ENCODE measurements around the gene BAIAP2. TPM values are rescaled to one million over a fixed set of nuclear protein-coding genes. Genes with fewer than 3 reads are reported as not detected.

The BAIAP2 gene
- total RNA-seq, 1 donor from 2014 or later = 4.3 TPM

- H3K27me3 Mint-ChIP-seq (ENCODE audit: insufficient read depth) = no peaks in the 10 kb centered on the region
- no peaks in the 10 kb centered on the region for H3K4me1 Mint-ChIP-seq (ENCODE audit: low read depth)
- no peak overlapping the region for H3K4me3 Mint-ChIP-seq
- intact Hi-C loops (cut with micrococcal nuclease) = no loop called here
- H3K9me3 Mint-ChIP-seq = no peaks in the 10 kb centered on the region
- no peak overlapping the region for H3K27ac Mint-ChIP-seq
- no peaks in the 10 kb centered on the region for H3K36me3 Mint-ChIP-seq (ENCODE audit: low read depth)
- DNase-seq (ENCODE audit: low spot score) = no peak
These were observed 93.8 kb downstream of the BAIAP2 start for GRCh38 chr17:81128774-81129173.

DNA sequence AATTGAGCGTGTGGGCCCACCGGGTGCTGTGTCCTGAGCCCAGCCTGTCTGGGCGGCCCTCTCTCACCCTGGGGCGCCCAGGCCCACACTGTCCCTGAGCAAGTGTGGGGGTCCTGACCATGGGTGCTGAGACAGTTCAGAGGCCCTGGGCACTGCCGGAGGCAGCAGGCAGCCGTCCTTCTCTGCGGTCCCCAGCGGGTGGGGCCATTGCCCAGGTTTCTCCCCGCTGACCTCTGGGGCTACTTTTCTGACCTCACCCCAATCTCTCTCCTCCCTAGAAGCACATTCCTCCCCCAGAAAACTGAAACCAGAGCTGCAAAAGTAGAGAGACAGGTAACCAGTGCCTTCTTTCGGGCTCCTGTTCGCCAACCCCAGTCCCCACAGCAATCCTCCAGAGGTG, 94.3 kb downstream of the BAIAP2 start:
- DNase-seq (ENCODE audit: low spot score) = no peak
- no peaks in the 10 kb centered on the region for H3K4me1 Mint-ChIP-seq (ENCODE audit: low read depth)
- no peak overlapping the region for H3K27ac Mint-ChIP-seq
- H3K36me3 Mint-ChIP-seq (ENCODE audit: low read depth) = no peaks in the 10 kb centered on the region
- intact Hi-C loops (cut with micrococcal nuclease) = no loop called here
- no peaks in the 10 kb centered on the region for H3K27me3 Mint-ChIP-seq (ENCODE audit: insufficient read depth)
- H3K9me3 Mint-ChIP-seq = no peaks in the 10 kb centered on the region
- no peak overlapping the region for H3K4me3 Mint-ChIP-seq

GRCh38 chr17:81129711-81130367, 94.9 kb downstream of the BAIAP2 start:
- Mint-ChIP-seq H3K36me3 (ENCODE audit: low read depth) (no peaks in the 10 kb centered on the region), H3K4me1 (ENCODE audit: low read depth) (no peaks in the 10 kb centered on the region), H3K27me3 (ENCODE audit: insufficient read depth) (no peaks in the 10 kb centered on the region), H3K4me3 (no peak overlapping the region), H3K9me3 (no peaks in the 10 kb centered on the region), H3K27ac (no peak overlapping the region)
- no peak for DNase-seq (ENCODE audit: low spot score)
- intact Hi-C loops (cut with micrococcal nuclease) = no loop called here

- no peaks in the 10 kb centered on the region for H3K27me3 Mint-ChIP-seq (ENCODE audit: insufficient read depth)
- H3K4me1 Mint-ChIP-seq (ENCODE audit: low read depth) = no peaks in the 10 kb centered on the region
- H3K27ac Mint-ChIP-seq = no peak overlapping the region
- no peaks in the 10 kb centered on the region for H3K36me3 Mint-ChIP-seq (ENCODE audit: low read depth)
- H3K4me3 Mint-ChIP-seq = no peak overlapping the region
- H3K9me3 Mint-ChIP-seq = no peaks in the 10 kb centered on the region
- DNase-seq (ENCODE audit: low spot score) = no peak
- intact Hi-C loops (cut with micrococcal nuclease) = no loop called here
These were observed 95.7 kb downstream of the BAIAP2 start for GRCh38 chr17:81130385-81131361.

GRCh38 chr17:81131486-81132196, 96.7 kb downstream of the BAIAP2 start:
- DNase-seq (ENCODE audit: low spot score) = no peak
- intact Hi-C loops (cut with micrococcal nuclease) = no loop called here
- no peaks in the 10 kb centered on the region for H3K27me3 Mint-ChIP-seq (ENCODE audit: insufficient read depth)
- H3K9me3 Mint-ChIP-seq = no peaks in the 10 kb centered on the region
- H3K4me1 Mint-ChIP-seq (ENCODE audit: low read depth) = no peaks in the 10 kb centered on the region
- no peak overlapping the region for H3K27ac Mint-ChIP-seq
- H3K36me3 Mint-ChIP-seq (ENCODE audit: low read depth) = no peaks in the 10 kb centered on the region
- H3K4me3 Mint-ChIP-seq = no peak overlapping the region

DNA sequence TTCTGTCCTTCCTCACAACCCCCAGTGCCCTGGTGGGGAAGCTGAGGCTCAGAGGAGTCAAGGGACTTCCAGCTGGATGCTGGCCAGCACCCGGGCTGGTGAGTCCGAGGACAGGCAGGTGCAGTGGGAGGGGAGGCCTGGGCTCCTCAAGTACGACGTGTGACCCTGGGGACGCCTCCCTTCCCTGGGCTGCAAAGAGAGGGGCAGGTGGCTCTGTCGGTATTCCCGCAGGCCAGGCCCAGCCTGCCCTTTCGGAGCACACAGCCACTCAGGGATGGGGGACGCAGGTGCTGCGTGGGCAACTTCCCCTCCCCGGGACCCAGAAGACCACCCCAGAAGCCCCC, 97.2 kb downstream of the BAIAP2 start:
- Mint-ChIP-seq H3K36me3 (ENCODE audit: low read depth) (no peaks in the 10 kb centered on the region), H3K9me3 (no peaks in the 10 kb centered on the region), H3K27me3 (ENCODE audit: insufficient read depth) (no peaks in the 10 kb centered on the region), H3K27ac (no peak overlapping the region), H3K4me1 (ENCODE audit: low read depth) (no peaks in the 10 kb centered on the region), H3K4me3 (no peak overlapping the region)
- intact Hi-C loops (cut with micrococcal nuclease) = no loop called here
- no peak for DNase-seq (ENCODE audit: low spot score)

- H3K4me3 Mint-ChIP-seq = no peak overlapping the region
- no peak overlapping the region for H3K27ac Mint-ChIP-seq
- peaks cover 7% of the 10 kb centered on the region for H3K9me3 Mint-ChIP-seq
- no peaks in the 10 kb centered on the region for H3K4me1 Mint-ChIP-seq (ENCODE audit: low read depth)
- intact Hi-C loops (cut with micrococcal nuclease) = no loop called here
- H3K36me3 Mint-ChIP-seq (ENCODE audit: low read depth) = no peaks in the 10 kb centered on the region
- no peaks in the 10 kb centered on the region for H3K27me3 Mint-ChIP-seq (ENCODE audit: insufficient read depth)
- DNase-seq (ENCODE audit: low spot score) = no peak
These were observed 98.1 kb downstream of the BAIAP2 start for GRCh38 chr17:81132770-81133723.

DNA sequence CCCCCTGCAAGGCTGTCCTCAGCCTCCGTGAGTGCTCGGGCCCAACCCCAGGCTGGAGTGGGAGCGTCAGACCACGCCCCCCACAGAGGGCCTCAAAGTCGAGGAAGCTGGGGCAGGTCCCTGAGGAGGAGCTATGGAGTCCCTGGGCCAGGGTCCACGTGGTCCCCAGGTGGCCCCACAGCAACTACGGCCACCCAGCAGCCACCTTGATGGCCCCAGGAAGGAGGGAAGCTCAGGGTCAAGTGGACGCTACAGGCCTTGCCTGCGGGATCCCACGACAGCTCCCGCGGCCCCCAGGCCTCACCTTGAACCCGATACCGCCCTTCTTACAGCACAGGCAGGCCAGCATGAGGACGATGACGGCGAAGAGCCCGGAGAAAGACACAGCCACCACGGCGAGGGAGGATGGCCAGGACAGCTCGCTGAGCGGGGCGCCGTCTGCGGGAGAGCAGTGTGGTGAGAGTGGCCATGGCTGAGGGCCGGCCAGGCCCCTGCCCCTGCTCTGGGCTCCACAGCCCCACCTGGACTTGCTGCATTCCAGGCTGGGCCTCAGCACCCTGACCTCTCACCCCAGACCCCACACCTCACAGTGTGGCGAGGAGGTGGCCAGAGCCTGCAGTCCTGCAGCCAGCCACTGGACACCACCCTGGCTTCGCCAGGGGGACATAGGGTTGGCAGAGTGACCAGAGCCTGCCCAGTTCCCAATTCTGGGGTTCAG, 99.3 kb downstream of the BAIAP2 start:
- DNase-seq (ENCODE audit: low spot score) = no peak
- H3K4me1 Mint-ChIP-seq (ENCODE audit: low read depth) = no peaks in the 10 kb centered on the region

GRCh38 chr17:81135505-81136278, 100.7 kb downstream of the BAIAP2 start:
- no peak overlapping the region for H3K27ac Mint-ChIP-seq
- no peaks in the 10 kb centered on the region for H3K36me3 Mint-ChIP-seq (ENCODE audit: low read depth)
- no peaks in the 10 kb centered on the region for H3K27me3 Mint-ChIP-seq (ENCODE audit: insufficient read depth)
- DNase-seq (ENCODE audit: low spot score) = no peak
- H3K4me1 Mint-ChIP-seq (ENCODE audit: low read depth) = no peaks in the 10 kb centered on the region
- H3K4me3 Mint-ChIP-seq = no peak overlapping the region
- intact Hi-C loops (cut with micrococcal nuclease) = no loop called here
- H3K9me3 Mint-ChIP-seq = peaks cover 19% of the 10 kb centered on the region

More for the DNA sequence above, 99.3 kb downstream of the BAIAP2 start:
- Mint-ChIP-seq H3K27me3 (ENCODE audit: insufficient read depth) (no peaks in the 10 kb centered on the region), H3K27ac (no peak overlapping the region), H3K36me3 (ENCODE audit: low read depth) (no peaks in the 10 kb centered on the region), H3K9me3 (peaks cover 19% of the 10 kb centered on the region), H3K4me3 (no peak overlapping the region)
- intact Hi-C loops (cut with micrococcal nuclease) = no loop called here

- intact Hi-C loops (cut with micrococcal nuclease) = no loop called here
- DNase-seq (ENCODE audit: low spot score) = no peak
- Mint-ChIP-seq H3K9me3 (peaks cover 19% of the 10 kb centered on the region), H3K27me3 (ENCODE audit: insufficient read depth) (no peaks in the 10 kb centered on the region), H3K27ac (no peak overlapping the region), H3K36me3 (ENCODE audit: low read depth) (no peaks in the 10 kb centered on the region), H3K4me3 (no peak overlapping the region), H3K4me1 (ENCODE audit: low read depth) (no peaks in the 10 kb centered on the region)
These were observed 101.4 kb downstream of the BAIAP2 start for GRCh38 chr17:81136366-81136765.

- no peaks in the 10 kb centered on the region for H3K4me1 Mint-ChIP-seq (ENCODE audit: low read depth)
- H3K4me3 Mint-ChIP-seq = no peak overlapping the region
- DNase-seq (ENCODE audit: low spot score) = no peak
- no peaks in the 10 kb centered on the region for H3K27me3 Mint-ChIP-seq (ENCODE audit: insufficient read depth)
- H3K27ac Mint-ChIP-seq = no peak overlapping the region
- H3K36me3 Mint-ChIP-seq (ENCODE audit: low read depth) = no peaks in the 10 kb centered on the region
- peaks cover 19% of the 10 kb centered on the region for H3K9me3 Mint-ChIP-seq
- intact Hi-C loops (cut with micrococcal nuclease) = no loop called here
These were observed 102.3 kb downstream of the BAIAP2 start for GRCh38 chr17:81137248-81137647.

Measured in activated T-helper 1 cell treated with anti-CD3 and anti-CD28 coated beads, Interleukin-12 subunit alpha, Interleukin-12 subunit beta, Interleukin-2, Interleukin-4 antibody, amounts not matched to agents 30 ng/mL and 10 ng/mL and 1 ng/mL, durations not matched to agents 14 hours and 24 hours and 36 hours (primary cell).